ENCODE measurements around the gene AFF3. TPM values are rescaled to one million over a fixed set of nuclear protein-coding genes. Genes with fewer than 3 reads are reported as not detected.

Gene AFF3
- total RNA-seq, 1 experiment from 2014 or later, result not detected

DNA sequence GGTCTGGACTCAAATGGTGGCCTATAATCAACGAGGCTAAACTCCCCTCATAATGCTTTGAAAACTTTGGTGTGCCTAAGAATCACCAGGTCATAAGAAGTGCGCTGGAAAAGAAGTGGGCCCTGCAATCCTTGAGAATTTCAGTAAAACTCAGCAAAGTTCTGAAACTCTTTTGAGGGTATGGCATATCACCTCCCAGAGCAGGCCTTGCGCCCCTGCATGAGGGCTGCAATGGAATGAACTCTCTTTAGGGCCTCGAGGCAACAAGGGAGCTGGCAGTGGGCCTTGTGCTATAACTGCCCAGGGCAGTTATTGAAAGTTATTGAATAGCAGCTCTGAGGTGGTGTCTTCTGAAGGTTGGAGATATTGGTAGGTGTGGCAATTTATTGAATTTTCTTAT is 34.5 kb upstream of the AFF3 start:
- peaks cover 4% of the 10 kb centered on the region; the same call in 1 of the 2 replicates for H4K20me1 ChIP-seq (ENCODE audit: insufficient read depth)
- POLR2A ChIA-PET (ENCODE audit: unreplicated experiment), result no interaction called here
- intact Hi-C loops (cut with micrococcal nuclease; ENCODE audit: unreplicated experiment), result no loop called here

DNA sequence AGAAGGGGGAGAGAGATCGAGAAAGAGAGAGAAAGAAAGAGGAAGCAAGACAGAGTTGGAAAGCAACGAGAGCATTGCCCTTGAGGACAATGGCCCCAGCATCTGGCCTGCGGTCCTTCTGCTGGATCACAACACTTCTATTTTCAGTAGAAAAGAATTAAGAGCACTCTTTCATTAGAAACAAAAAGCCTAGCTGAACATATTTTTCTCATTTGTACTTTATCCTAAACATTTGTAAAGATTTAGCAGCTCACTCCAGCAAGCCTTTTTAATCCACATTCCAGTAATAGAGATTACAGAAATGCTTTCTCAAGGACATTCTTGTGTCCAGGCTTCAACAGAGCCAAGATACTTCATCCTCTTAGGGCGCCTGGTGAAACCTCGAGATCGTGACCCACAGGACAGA is 31.6 kb upstream of the AFF3 start:
- CTCF ChIA-PET, result no interaction called here
- Histone ChIP-seq H2AFZ (no peak overlapping the region), H3K4me1 (replicated peaks; ENCODE audit: insufficient read depth) (no peaks in the 10 kb centered on the region), H3K27me3 (ENCODE audit: insufficient read depth, low read depth) (peaks cover 41% of the 10 kb centered on the region), H4K20me1 (ENCODE audit: insufficient read depth) (peaks cover 4% of the 10 kb centered on the region; the same call in 1 of the 2 replicates), H3K4me2 (no peak overlapping the region), H3K27ac (no peak overlapping the region), H3K4me3 (no peak overlapping the region), H3K36me3 (ENCODE audit: low read depth) (no peaks in the 10 kb centered on the region), H3K79me2 (ENCODE audit: low read depth) (no peaks in the 10 kb centered on the region), H3K9me3 (ENCODE audit: insufficient read depth, low read depth) (peaks cover 4% of the 10 kb centered on the region; the same call in 1 of the 2 replicates), H3K9me2 (ENCODE audit: insufficient read depth) (no peaks in the 10 kb centered on the region), H3F3A (ENCODE audit: insufficient read depth, low read depth) (no peaks in the 10 kb centered on the region)
- intact Hi-C loops (cut with micrococcal nuclease; ENCODE audit: unreplicated experiment), result no loop called here
- TF ChIP-seq EZH2 (IDR thresholded peaks at IDR 0.05; ENCODE audit: low read depth) (no peak), CTCF (conservative IDR thresholded peaks at IDR 0.05) (no peak)
- DNase-seq, result no peak
- BruUV-seq (replicated peaks), result no TSS peak
- POLR2A ChIA-PET (ENCODE audit: unreplicated experiment), result no interaction called here

More for the DNA sequence above, 34.5 kb upstream of the AFF3 start:
- H3K9me3 ChIP-seq (ENCODE audit: insufficient read depth, low read depth), result peaks cover 4% of the 10 kb centered on the region; the same call in 1 of the 2 replicates
- no peaks in the 10 kb centered on the region for H3K79me2 ChIP-seq (ENCODE audit: low read depth)
- H3K27me3 ChIP-seq (ENCODE audit: insufficient read depth, low read depth), result peaks cover 64% of the 10 kb centered on the region
- no peak overlapping the region for H3K27ac ChIP-seq
- no peaks in the 10 kb centered on the region for H3F3A ChIP-seq (ENCODE audit: insufficient read depth, low read depth)
- H3K4me2 ChIP-seq, result no peak overlapping the region
- H3K4me3 ChIP-seq, result no peak overlapping the region
- no peaks in the 10 kb centered on the region for H3K4me1 ChIP-seq (replicated peaks; ENCODE audit: insufficient read depth)
- no peak for DNase-seq
- H2AFZ ChIP-seq, result no peak overlapping the region
- TF ChIP-seq CTCF (conservative IDR thresholded peaks at IDR 0.05) (no peak), EZH2 (IDR thresholded peaks at IDR 0.05; ENCODE audit: low read depth) (no peak)
- CTCF ChIA-PET, result interaction anchor here (0.6 kb wide), 1 partner anchor 815 kb away, joined by 4 read pairs; no protein-coding TSS in a partner anchor
- no peaks in the 10 kb centered on the region for H3K36me3 ChIP-seq (ENCODE audit: low read depth)
- BruUV-seq (replicated peaks), result no TSS peak
- no peaks in the 10 kb centered on the region for H3K9me2 ChIP-seq (ENCODE audit: insufficient read depth)

- Histone ChIP-seq H3K9me2 (ENCODE audit: insufficient read depth) (no peaks in the 10 kb centered on the region), H3F3A (ENCODE audit: insufficient read depth, low read depth) (no peaks in the 10 kb centered on the region), H3K27me3 (ENCODE audit: insufficient read depth, low read depth) (peaks cover 13% of the 10 kb centered on the region; the same call in 1 of the 2 replicates), H3K27ac (no peak overlapping the region), H3K4me3 (no peak overlapping the region), H3K4me1 (replicated peaks; ENCODE audit: insufficient read depth) (no peaks in the 10 kb centered on the region), H3K79me2 (ENCODE audit: low read depth) (no peaks in the 10 kb centered on the region), H3K36me3 (ENCODE audit: low read depth) (no peaks in the 10 kb centered on the region), H3K9me3 (ENCODE audit: insufficient read depth, low read depth) (no peaks in the 10 kb centered on the region), H4K20me1 (ENCODE audit: insufficient read depth) (no peaks in the 10 kb centered on the region), H2AFZ (no peak overlapping the region), H3K4me2 (no peak overlapping the region)
- intact Hi-C loops (cut with micrococcal nuclease; ENCODE audit: unreplicated experiment), result no loop called here
- CTCF ChIA-PET, result no interaction called here
- POLR2A ChIA-PET (ENCODE audit: unreplicated experiment), result no interaction called here
- TF ChIP-seq CTCF (conservative IDR thresholded peaks at IDR 0.05) (no peak), EZH2 (IDR thresholded peaks at IDR 0.05; ENCODE audit: low read depth) (no peak)
- BruUV-seq (replicated peaks), result no TSS peak
- no peak for DNase-seq
Observed at GRCh38 chr2:100166701-100167100, 24.3 kb upstream of the AFF3 start.

Data from PC-9 (cell line).